ENCODE results near the gene CCDC86.

The CCDC86 gene

GRCh38 chr11:60879971-60880588 lies 38.2 kb downstream of the CCDC86 start:
- in situ Hi-C loops (cut with MboI; ENCODE audit: low sequenced_read_pairs): no loop called here

- in situ Hi-C loops (cut with MboI; ENCODE audit: low sequenced_read_pairs): no loop called here
Measured at GRCh38 chr11:60880643-60881282, 38.9 kb downstream of the CCDC86 start.

- in situ Hi-C loops (cut with MboI; ENCODE audit: low sequenced_read_pairs): no loop called here
Measured at GRCh38 chr11:60887556-60887955, 45.6 kb downstream of the CCDC86 start.

- in situ Hi-C loops (cut with MboI; ENCODE audit: low sequenced_read_pairs): loop anchor here (5.0 kb wide), 1 partner anchor 53 kb away; no protein-coding TSS in a partner anchor
Measured at GRCh38 chr11:60889869-60890311, 48.0 kb downstream of the CCDC86 start.

GRCh38 chr11:60890696-60891095 lies 48.8 kb downstream of the CCDC86 start:
- in situ Hi-C loops (cut with MboI; ENCODE audit: low sequenced_read_pairs): loop anchor here (5.0 kb wide), 1 partner anchor 53 kb away; no protein-coding TSS in a partner anchor

GRCh38 chr11:60891103-60891741 lies 49.3 kb downstream of the CCDC86 start:
- in situ Hi-C loops (cut with MboI; ENCODE audit: low sequenced_read_pairs): loop anchor here (5.0 kb wide), 1 partner anchor 54 kb away; no protein-coding TSS in a partner anchor

- in situ Hi-C loops (cut with MboI; ENCODE audit: low sequenced_read_pairs): no loop called here
Measured at GRCh38 chr11:60895687-60896086, 53.8 kb downstream of the CCDC86 start.

GRCh38 chr11:60897496-60897895 lies 55.6 kb downstream of the CCDC86 start:
- in situ Hi-C loops (cut with MboI; ENCODE audit: low sequenced_read_pairs): no loop called here

- in situ Hi-C loops (cut with MboI; ENCODE audit: low sequenced_read_pairs): no loop called here
Measured at GRCh38 chr11:60899046-60899936, 57.4 kb downstream of the CCDC86 start.

- in situ Hi-C loops (cut with MboI; ENCODE audit: low sequenced_read_pairs): no loop called here
Measured at GRCh38 chr11:60899977-60900376, 58.1 kb downstream of the CCDC86 start.
